Right cardiac atrium (tissue), 5 donors: Measurements from ENCODE around the gene HELZ2. TPM values are rescaled to one million over a fixed set of nuclear protein-coding genes. Genes with fewer than 3 reads are reported as not detected.

Experiments
- ATAC-seq, 2 donors: fragments of 200-7000 bp; cut with Tn5 transposase; one replicate each; pipeline versions ENCODE4 v1.8.0 to v1.9.1; 2020; ENCODE audit warnings: moderate library complexity in 2 of 2, mild to moderate bottlenecking in 1 of 2
- DNase-seq, 3 donors: peaks; one replicate each; pipeline ENCODE4 v3.0.0-alpha.2; 2020
- H3K27ac ChIP-seq: one replicate; pipeline ENCODE4 v1.5.1; 2013; ENCODE audit warnings: mild to moderate bottlenecking, low read length, control low read depth, moderate library complexity
- H3K27me3 ChIP-seq: one replicate; pipeline ENCODE4 v1.6.1; 2013; ENCODE audit not compliant: control insufficient read depth, insufficient read depth
- H3K4me1 ChIP-seq: one replicate; pipeline ENCODE4 v1.6.1; 2013; ENCODE audit warnings: low read length; ENCODE audit not compliant: control insufficient read depth, insufficient read depth
- H3K4me3 ChIP-seq: one replicate; pipeline ENCODE4 v1.5.1; 2013; ENCODE audit warnings: low read length, control low read depth
- H3K9me3 ChIP-seq: one replicate; pipeline ENCODE4 v1.6.1; 2013; ENCODE audit warnings: low read length; ENCODE audit not compliant: control insufficient read depth
- WGBS: extraction: QIAGEN DNeasy Blood & Tissue Kit; methylation state at CpG from one replicate; pipeline ENCODE4 v1.1.7; 2013; 5-methylcytosine and 5-hydroxymethylcytosine counted together
- intact Hi-C, 4 donors: fragments of 100-400 bp; cut with DNase I; formaldehyde crosslinking; loops; one replicate each; pipeline versions ENCODE4 v1.11.0 to v1.14.0; 2022 to 2023
- polyA plus RNA-seq: library from polyadenylated mRNA; stranded (reverse); fragments of 200-250 nt; gene quantifications from one replicate; pipeline ENCODE4 v1.2.3, GENCODE V29; 2013
- total RNA-seq, 4 donors: library from RNA; stranded (reverse); fragmentation: NEBNext Ultra II Directional; extraction: Animal tissue kit (Norgen Biotek cat#: 25700); gene quantifications; one replicate each; pipeline ENCODE4 v1.2.1, GENCODE V29; 2021
- donor health status: healthy with polysubstance abuse.
- donor health status: DM: no; HTN: yes; CAD: no.
- donor health status: DM: no; HTN: no; CAD: no.
- donor health status: DM: no; HTN: yes; CAD: no; lungs with severe emphysema.
- donor health status: DM: yes; HTN: yes; CAD: no.

The HELZ2 gene
- total and polyA plus RNA-seq, 5 donors = 8.7 to 29.5 (median 15.7) TPM

DNA sequence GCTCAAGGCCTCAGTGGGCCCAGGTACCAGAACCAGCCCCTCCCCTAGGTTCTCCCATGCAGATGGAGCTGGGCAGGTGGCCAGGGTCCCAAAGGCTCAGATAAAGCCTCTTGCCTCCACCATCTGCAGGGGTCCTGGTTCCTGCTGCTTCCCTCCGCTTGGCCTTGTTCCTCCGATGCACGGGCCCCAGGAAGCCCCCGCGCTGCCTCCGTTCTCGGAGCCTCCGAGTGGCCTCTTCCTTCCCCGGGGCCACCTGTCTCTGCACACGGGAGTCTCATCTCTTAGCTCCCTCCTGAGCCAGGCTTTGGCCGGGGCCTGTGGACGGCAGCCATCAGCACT lies 35.0 kb downstream of the HELZ2 start:
- no peaks in the 10 kb centered on the region for H3K9me3 ChIP-seq
- no peaks in the 10 kb centered on the region for H3K4me1 ChIP-seq
- ATAC-seq (no peak), DNase-seq (peak in 1 of 3 donors; percentile 62)
- intact Hi-C loops = loop anchor here (2.0 to 10.0 kb wide), 4 partner anchors 246 to 436 kb away; partner anchors contain the start of gene SAMD10 (in 1 of the 4)
- no peak overlapping the region for H3K4me3 ChIP-seq
- 80% methylated on average over 12 of the region's 12 CpGs for WGBS
- H3K27ac ChIP-seq = no peak overlapping the region
- H3K27me3 ChIP-seq = no peaks in the 10 kb centered on the region

DNA sequence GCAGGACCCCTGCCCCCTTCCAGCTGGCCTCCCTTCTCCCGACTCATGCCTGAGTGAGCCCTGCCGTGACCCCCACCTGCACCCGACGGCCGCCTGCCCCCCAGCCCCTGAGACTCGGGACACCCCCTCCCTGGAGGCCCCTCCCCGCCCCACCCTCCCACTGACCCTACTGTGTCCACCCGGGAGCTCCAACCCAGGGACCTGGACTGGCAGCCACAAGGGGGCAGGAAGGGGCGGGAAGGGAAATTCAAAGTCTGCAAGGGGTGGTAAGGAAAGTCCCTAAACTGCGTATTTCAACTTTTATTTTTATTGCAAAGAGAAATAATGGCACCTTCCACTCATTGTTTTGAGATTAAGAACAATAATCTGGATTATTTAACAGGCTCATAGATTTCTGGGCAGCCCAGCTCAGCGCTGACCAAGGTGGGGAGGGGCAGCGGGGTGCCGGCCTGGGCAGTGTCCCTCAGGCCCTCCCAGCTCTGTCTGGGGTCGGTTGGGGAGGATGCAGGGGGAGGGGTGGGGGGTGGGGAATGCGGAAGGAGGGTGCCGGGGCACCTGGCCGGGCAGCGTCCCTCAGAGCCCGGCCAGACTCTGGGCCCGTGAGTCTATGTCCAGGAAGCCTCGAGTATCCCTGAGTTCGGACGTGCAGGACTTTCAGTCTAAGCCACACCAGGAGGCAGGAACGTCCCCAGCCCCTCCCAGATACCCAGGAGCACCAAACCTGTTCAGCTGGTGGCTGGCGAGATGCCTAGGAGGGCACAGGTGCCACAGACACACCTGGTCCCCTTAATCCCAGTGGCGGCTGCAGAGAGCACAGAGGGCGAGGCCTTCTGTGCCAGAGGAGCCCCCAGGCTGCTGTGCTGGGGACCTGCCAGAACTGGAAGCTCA lies 35.6 kb downstream of the HELZ2 start:
- Histone ChIP-seq H3K27ac (no peak overlapping the region), H3K4me1 (no peaks in the 10 kb centered on the region), H3K27me3 (no peaks in the 10 kb centered on the region), H3K4me3 (no peak overlapping the region), H3K9me3 (no peaks in the 10 kb centered on the region)
- intact Hi-C loops = loop anchor here (2.0 to 10.0 kb wide), 4 partner anchors 246 to 436 kb away; partner anchors contain the start of gene SAMD10 (in 1 of the 4)
- 49% methylated on average over 27 of the region's 27 CpGs for WGBS
- DNase-seq (peak in 2 of 3 donors; percentile 50 to 60), ATAC-seq (peak; percentile 32 to 53)

DNA sequence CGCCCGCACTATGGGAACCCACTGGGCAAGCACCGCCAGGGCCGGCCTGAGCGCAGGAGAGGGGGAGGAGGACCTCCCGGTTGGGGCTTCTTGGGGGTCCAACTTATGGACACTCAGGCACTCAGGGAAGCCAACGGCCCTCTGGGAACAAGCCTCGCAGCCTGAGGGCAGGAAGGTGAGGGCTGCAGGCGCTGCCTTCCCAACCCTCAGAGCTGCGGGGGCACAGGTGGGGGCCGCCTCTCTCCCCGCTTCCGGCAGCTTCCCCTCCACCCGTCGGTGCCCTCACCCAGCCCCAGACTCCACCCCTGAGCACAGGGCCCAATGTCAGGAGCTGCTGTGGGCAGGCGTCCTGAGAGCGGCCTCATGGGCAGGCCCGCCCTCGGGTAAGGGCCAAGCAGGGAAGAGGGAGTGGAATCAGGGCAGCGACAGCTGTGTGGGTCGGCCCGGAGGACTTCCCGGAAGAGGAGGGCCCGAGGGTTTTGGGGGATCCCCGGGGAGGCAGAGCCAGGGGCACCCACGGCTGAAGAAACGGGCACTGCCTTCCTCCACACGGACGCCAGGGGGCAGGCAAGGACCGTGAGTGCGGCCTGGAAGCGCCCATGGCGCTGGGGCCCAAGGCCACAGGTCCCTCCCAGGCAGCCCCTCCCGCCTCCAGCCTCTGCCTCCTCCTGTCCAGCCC lies 36.4 kb downstream of the HELZ2 start:
- no peak overlapping the region for H3K4me3 ChIP-seq
- no peaks in the 10 kb centered on the region for H3K4me1 ChIP-seq
- no peak overlapping the region for H3K27ac ChIP-seq
- WGBS = 17% methylated on average over 34 of the region's 34 CpGs
- H3K27me3 ChIP-seq = no peaks in the 10 kb centered on the region
- DNase-seq = peak; percentile 88 to 94 (median 93)
- ATAC-seq = peak; percentile 86 to 90
- no peaks in the 10 kb centered on the region for H3K9me3 ChIP-seq
- intact Hi-C loops = loop anchor here (2.0 to 10.0 kb wide), 5 partner anchors 75 to 437 kb away; partner anchors contain the start of gene SAMD10 (in 1 of the 4)

DNA sequence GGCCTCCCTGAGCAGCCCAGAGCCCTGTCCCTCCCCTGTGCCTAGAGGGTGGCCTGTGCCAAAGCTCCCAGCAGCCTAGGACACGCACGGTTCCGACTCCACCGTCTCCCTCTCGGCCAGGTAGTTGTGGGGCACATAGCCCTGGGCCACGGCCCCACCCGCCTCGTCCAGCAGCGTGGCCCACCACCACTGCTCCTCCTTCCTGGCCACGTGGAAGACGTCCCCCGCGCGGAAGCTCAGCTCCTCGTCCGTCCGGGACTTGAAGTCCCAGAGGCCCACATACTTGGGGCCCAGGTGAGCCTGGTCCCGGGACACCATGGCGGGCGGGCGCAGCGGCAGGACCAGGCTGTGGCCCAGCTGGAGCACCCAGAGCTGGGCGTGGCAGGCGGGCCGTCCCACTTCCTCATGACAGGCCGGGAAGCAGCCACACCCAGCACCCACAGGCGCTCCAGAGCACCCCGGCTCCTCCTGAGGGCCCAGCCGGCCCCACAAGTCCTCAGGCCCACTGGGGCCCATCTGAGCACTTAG lies 37.0 kb downstream of the HELZ2 start, which contains the start of gene PTK6:
Gene PTK6, minus strand, starts transcription at position 380 of the 528 bp plus-strand sequence. Its CDS starts 62 bp downstream, at position 318.
- Histone ChIP-seq H3K9me3 (no peaks in the 10 kb centered on the region), H3K4me1 (no peaks in the 10 kb centered on the region), H3K27ac (no peak within 1 kb of the TSS), H3K27me3 (no peaks in the 10 kb centered on the region), H3K4me3 (no peak within 1 kb of the TSS)
- intact Hi-C loops = loop anchor here (2.0 to 10.0 kb wide), 4 partner anchors 76 to 438 kb away; partner anchors contain the start of gene SAMD10 (in 1 of the 4)
- DNase-seq (peak; percentile 59 to 87 (median 86)), ATAC-seq (peak; percentile 9 to 18)
- WGBS = 72% methylated on average over 29 of the region's 29 CpGs

DNA sequence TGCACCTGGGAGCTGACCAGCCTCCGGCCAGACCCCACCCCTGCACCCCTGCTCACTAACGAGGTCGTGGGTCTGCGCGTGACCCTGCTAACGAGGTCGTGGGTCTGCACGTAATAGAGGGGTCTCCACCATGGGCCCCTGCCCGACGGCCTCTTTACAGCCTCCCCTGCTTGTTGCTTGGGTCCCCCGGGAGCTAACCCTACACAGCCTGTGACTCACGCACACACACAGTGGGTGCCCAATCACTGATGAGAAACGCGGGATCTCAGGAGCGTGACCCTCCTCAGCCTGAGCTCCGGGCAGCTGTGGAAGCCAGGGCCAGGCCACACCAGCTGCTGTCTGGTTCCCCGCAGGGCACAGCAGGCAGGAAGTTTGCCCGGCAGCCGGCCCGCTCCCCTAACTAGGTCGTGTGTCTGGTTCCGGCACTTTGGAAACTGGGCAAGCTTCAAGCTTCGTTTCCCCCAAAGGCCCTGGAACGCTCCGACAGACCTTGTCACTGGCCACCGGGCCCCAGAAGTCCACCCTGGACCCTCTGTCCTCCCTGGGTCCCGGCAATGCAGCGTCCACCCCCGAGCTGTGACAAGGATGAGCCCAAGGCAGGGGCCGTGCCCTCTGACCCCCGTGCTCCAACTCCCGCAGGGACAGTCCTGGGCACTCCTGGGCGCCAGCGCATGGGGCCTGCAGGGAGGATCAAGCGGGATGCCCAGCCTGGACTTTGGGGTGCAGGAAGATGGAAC lies 37.6 kb downstream of the HELZ2 start:
- intact Hi-C loops = loop anchor here (2.0 to 10.0 kb wide), 4 partner anchors 76 to 438 kb away; partner anchors contain the start of gene SAMD10 (in 1 of the 4)
- no peak overlapping the region for H3K4me3 ChIP-seq
- ATAC-seq (no peak), DNase-seq (peak; percentile 24 to 65 (median 58))
- H3K27ac ChIP-seq = no peak overlapping the region
- H3K9me3 ChIP-seq = no peaks in the 10 kb centered on the region
- no peaks in the 10 kb centered on the region for H3K4me1 ChIP-seq
- no peaks in the 10 kb centered on the region for H3K27me3 ChIP-seq
- 54% methylated on average over 35 of the region's 35 CpGs for WGBS

DNA sequence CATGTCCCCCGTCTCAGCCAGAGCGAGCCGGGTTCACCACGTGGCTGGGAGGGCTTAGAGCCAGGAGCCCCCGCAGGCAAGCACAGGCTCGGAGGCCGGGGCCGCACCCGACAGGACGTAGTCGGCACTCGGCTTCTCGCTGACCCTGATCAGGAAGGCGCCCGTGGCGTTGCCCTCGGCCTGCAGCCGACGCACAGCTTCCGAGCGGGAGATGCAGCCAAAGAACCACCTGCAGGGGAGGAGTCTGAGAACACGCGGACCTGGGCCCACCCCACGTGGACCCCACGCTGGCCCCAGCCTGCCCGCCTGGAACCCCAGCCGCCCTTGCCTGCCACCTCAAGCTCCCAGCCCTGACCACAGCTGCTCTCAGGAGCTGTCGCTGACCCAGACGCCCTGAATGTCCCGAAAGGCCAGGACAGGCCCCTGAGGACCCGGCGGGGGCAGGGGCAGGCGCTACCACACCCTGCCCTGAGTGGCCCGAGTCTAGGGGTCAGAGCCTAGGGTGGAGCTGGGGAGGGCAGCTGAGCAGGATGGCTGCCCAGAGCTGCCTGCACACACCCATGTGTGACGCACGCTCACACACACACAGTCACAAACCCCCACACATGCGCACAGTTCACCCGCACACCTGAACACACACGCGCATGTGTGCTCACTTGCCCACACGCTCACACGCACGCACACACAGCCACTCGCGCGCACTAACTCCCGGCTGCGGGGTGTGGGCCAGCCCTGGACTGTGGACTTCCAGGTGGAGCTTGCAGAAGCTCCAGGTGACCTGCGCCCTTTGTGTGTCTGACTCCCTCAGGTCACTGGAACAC lies 39.0 kb downstream of the HELZ2 start:
- Histone ChIP-seq H3K27me3 (no peaks in the 10 kb centered on the region), H3K4me3 (no peak overlapping the region), H3K27ac (no peak overlapping the region), H3K4me1 (no peaks in the 10 kb centered on the region), H3K9me3 (no peaks in the 10 kb centered on the region)
- whole genome bisulfite sequencing = 53% methylated on average over 49 of the region's 49 CpGs
- ATAC-seq (no peak), DNase-seq (peak; percentile 24 to 68 (median 61))
- intact Hi-C loops = loop anchor here in 3 of 4 donors (5.0 to 10.0 kb wide), 3 partner anchors 250 to 440 kb away; partner anchors contain the start of gene SAMD10 (in 1 of the 3)

DNA sequence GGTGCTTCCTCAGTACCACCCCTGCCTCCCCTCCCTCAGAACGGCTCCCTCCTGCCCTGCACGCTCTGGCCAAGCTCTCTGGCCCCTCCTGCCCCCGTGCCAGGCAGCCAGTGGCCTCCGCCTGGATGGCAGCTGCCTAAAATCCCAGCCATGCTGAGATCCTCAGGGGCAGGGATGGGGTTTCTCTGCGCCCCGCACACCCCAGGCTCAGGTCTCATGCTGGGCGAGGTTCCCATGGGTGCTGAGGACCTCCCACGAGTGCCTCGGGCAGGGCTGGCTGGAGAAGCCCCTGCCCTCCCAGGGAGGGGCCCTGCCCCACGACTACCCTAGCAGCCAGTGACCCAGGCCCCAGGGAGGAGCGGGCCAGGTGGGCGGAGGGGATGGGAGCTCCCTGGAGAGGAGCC lies 39.6 kb downstream of the HELZ2 start:
- no peaks in the 10 kb centered on the region for H3K4me1 ChIP-seq
- DNase-seq = peak in 2 of 3 donors; percentile 30 to 56
- H3K4me3 ChIP-seq = no peak overlapping the region
- H3K27me3 ChIP-seq = no peaks in the 10 kb centered on the region
- no peak overlapping the region for H3K27ac ChIP-seq
- H3K9me3 ChIP-seq = no peaks in the 10 kb centered on the region
- ATAC-seq = no peak
- 57% methylated on average over 12 of the region's 12 CpGs for WGBS
- intact Hi-C loops = loop anchor here in 2 of 4 donors (10.0 kb wide), 2 partner anchors 250 to 440 kb away; partner anchors contain the start of gene SAMD10 (in 1 of the 2)

DNA sequence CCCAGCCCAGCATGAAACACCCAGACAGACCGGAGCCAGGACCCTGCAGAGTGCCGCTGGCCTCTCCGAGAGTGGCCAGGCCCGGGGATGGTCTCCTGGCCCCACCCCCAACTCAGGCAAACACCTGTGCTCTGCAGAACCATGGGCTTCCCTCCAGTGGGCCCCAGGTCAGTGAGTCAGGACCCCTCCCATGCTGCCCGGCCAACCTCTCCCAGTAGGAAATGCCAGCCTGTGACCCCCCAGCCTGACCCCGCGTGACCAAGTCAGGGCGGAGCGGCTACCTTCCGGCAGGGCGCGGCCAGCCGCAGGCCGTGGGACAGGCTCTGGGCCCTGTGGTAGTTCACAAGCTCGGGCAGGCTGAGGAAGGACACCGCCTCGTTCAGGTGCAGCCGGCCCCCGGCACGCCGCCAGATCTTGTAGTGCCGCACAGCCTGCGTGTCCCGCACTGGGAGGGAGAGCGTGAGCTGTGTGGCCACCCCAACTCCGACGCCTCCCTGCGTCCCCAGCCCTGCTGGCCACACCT lies 40.1 kb downstream of the HELZ2 start:
- Histone ChIP-seq H3K4me1 (no peaks in the 10 kb centered on the region), H3K27ac (no peak overlapping the region), H3K4me3 (no peak overlapping the region), H3K9me3 (no peaks in the 10 kb centered on the region), H3K27me3 (no peaks in the 10 kb centered on the region)
- DNase-seq (peak in 2 of 3 donors; percentile 34 to 67), ATAC-seq (no peak)
- 66% methylated on average over 28 of the region's 28 CpGs for WGBS
- intact Hi-C loops = loop anchor here in 2 of 4 donors (10.0 kb wide), 2 partner anchors 251 to 441 kb away; partner anchors contain the start of gene SAMD10 (in 1 of the 2)

DNA sequence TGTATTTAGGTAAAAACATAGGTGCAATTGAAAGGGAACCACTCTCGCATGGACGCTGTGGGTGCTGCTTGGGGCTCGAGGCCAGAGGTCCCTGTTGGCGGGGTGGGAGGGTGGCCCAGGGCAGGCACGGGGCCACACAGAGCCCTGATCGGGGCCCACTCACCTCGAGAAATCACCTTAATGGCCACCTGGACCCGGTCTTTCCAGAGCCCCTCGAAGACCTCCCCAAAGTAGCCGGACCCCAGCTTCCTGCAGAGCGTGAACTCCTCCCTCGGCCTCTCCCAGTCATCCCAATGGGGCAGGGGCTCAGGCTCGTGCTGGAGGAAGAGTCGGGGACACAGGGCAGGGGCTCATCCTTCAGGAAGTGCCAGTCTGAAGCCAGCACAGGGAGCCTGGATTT lies 40.7 kb downstream of the HELZ2 start:
- ATAC-seq = no peak
- Histone ChIP-seq H3K4me3 (no peak overlapping the region), H3K27me3 (no peaks in the 10 kb centered on the region), H3K4me1 (no peaks in the 10 kb centered on the region), H3K9me3 (no peaks in the 10 kb centered on the region), H3K27ac (no peak overlapping the region)
- DNase-seq = peak in 2 of 3 donors; percentile 28 to 49
- intact Hi-C loops = loop anchor here in 2 of 4 donors (10.0 kb wide), 2 partner anchors 251 to 441 kb away; partner anchors contain the start of gene SAMD10 (in 1 of the 2)
- 70% methylated on average over 14 of the region's 14 CpGs for WGBS
